ENCODE data around the gene AP1M2. TPM values are rescaled to one million over a fixed set of nuclear protein-coding genes. Genes with fewer than 3 reads are reported as not detected.
"Not testable (repeated sequence)": the region's sequence is repeated elsewhere in the genome, so short reads cannot be mapped to it uniquely, and the experiment has no call there.

The AP1M2 gene
- total RNA-seq, 1 donor from 2014 or later: 3.1 TPM

- Histone ChIP-seq H3K4me3 (ENCODE audit: low read length in 3 of 3) (peak overlapping the region; percentile 58 to 72 (median 62)), H3K27me3 (ENCODE audit: control insufficient read depth in 3 of 3, insufficient read depth in 3 of 3, low read length in 3 of 3) (peaks cover 0 to 4% (median 0%) of the 10 kb centered on the region in 3 donors), H3K4me1 (ENCODE audit: control insufficient read depth in 3 of 3, insufficient read depth in 3 of 3, low read length in 3 of 3) (peaks cover 5 to 6% (median 5%) of the 10 kb centered on the region in 3 donors), H3K9ac (ENCODE audit: low read depth in 1 of 3, low read length in 3 of 3) (peak overlapping the region; percentile 9 to 73 (median 25)), H3K36me3 (ENCODE audit: control insufficient read depth in 3 of 3, insufficient read depth in 3 of 3, low read length in 3 of 3) (no peaks in the 10 kb centered on the region), H3K9me3 (ENCODE audit: control insufficient read depth in 3 of 3, low read length in 3 of 3) (no peaks in the 10 kb centered on the region), H3K27ac (ENCODE audit: low read depth, low read length) (no peak overlapping the region)
Observed at GRCh38 chr19:10580979-10581631, 6.0 kb downstream of the AP1M2 start.

DNA sequence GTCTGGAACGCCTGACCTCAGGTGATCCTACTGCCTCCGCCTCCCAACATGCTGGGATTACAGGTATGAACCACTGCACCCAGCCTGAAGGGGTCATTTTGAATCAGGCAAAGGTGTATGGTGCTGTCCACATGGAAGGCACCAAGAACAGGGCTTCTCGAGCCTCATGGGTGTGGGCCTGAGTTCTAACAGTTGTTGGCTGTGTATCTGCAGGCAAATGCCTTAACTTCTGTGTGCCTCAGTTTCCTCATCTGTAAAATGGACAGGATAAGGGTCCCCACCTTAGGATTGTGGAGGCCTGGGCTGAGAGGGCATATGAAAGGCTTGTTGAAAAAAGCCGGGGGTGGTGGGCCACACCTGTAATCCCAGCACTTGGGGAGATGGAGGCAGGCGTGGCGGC lies 9.2 kb downstream of the AP1M2 start:
- no peak overlapping the region for H3K4me3 ChIP-seq (ENCODE audit: low read length in 3 of 3)
- H3K9ac ChIP-seq (ENCODE audit: low read depth in 1 of 3, low read length in 3 of 3): no peak overlapping the region
- H3K4me1 ChIP-seq (ENCODE audit: control insufficient read depth in 3 of 3, insufficient read depth in 3 of 3, low read length in 3 of 3): peaks cover 5 to 6% (median 5%) of the 10 kb centered on the region in 3 donors
- H3K27me3 ChIP-seq (ENCODE audit: control insufficient read depth in 3 of 3, insufficient read depth in 3 of 3, low read length in 3 of 3): peaks cover 0 to 4% (median 0%) of the 10 kb centered on the region in 3 donors
- no peaks in the 10 kb centered on the region for H3K9me3 ChIP-seq (ENCODE audit: control insufficient read depth in 3 of 3, low read length in 3 of 3)
- H3K36me3 ChIP-seq (ENCODE audit: control insufficient read depth in 3 of 3, insufficient read depth in 3 of 3, low read length in 3 of 3): no peaks in the 10 kb centered on the region
- H3K27ac ChIP-seq (ENCODE audit: low read depth, low read length): no peak overlapping the region

GRCh38 chr19:10575011-10575716 lies 11.9 kb downstream of the AP1M2 start:
- Histone ChIP-seq H3K27ac (ENCODE audit: low read depth, low read length) (no peak overlapping the region), H3K4me3 (ENCODE audit: low read length in 3 of 3) (no peak overlapping the region), H3K9me3 (ENCODE audit: control insufficient read depth in 3 of 3, low read length in 3 of 3) (no peaks in the 10 kb centered on the region), H3K4me1 (ENCODE audit: control insufficient read depth in 3 of 3, insufficient read depth in 3 of 3, low read length in 3 of 3) (no peaks in the 10 kb centered on the region), H3K36me3 (ENCODE audit: control insufficient read depth in 3 of 3, insufficient read depth in 3 of 3, low read length in 3 of 3) (no peaks in the 10 kb centered on the region), H3K9ac (ENCODE audit: low read depth in 1 of 3, low read length in 3 of 3) (no peak overlapping the region), H3K27me3 (ENCODE audit: control insufficient read depth in 3 of 3, insufficient read depth in 3 of 3, low read length in 3 of 3) (no peaks in the 10 kb centered on the region)

GRCh38 chr19:10574462-10574861 lies 12.7 kb downstream of the AP1M2 start:
- peaks cover 1 to 3% (median 2%) of the 10 kb centered on the region in 3 donors for H3K4me1 ChIP-seq (ENCODE audit: control insufficient read depth in 3 of 3, insufficient read depth in 3 of 3, low read length in 3 of 3)
- no peak overlapping the region for H3K4me3 ChIP-seq (ENCODE audit: low read length in 3 of 3)
- H3K27ac ChIP-seq (ENCODE audit: low read depth, low read length): no peak overlapping the region
- H3K27me3 ChIP-seq (ENCODE audit: control insufficient read depth in 3 of 3, insufficient read depth in 3 of 3, low read length in 3 of 3): no peaks in the 10 kb centered on the region
- H3K9me3 ChIP-seq (ENCODE audit: control insufficient read depth in 3 of 3, low read length in 3 of 3): no peaks in the 10 kb centered on the region
- no peaks in the 10 kb centered on the region for H3K36me3 ChIP-seq (ENCODE audit: control insufficient read depth in 3 of 3, insufficient read depth in 3 of 3, low read length in 3 of 3)
- H3K9ac ChIP-seq (ENCODE audit: low read depth in 1 of 3, low read length in 3 of 3): no peak overlapping the region

- H3K27me3 ChIP-seq (ENCODE audit: control insufficient read depth in 3 of 3, insufficient read depth in 3 of 3, low read length in 3 of 3); H3K36me3 ChIP-seq (ENCODE audit: control insufficient read depth in 3 of 3, insufficient read depth in 3 of 3, low read length in 3 of 3); H3K9me3 ChIP-seq (ENCODE audit: control insufficient read depth in 3 of 3, low read length in 3 of 3); H3K9ac ChIP-seq (ENCODE audit: low read depth in 1 of 3, low read length in 3 of 3); H3K4me3 ChIP-seq (ENCODE audit: low read length in 3 of 3); H3K27ac ChIP-seq (ENCODE audit: low read depth, low read length); H3K4me1 ChIP-seq (ENCODE audit: control insufficient read depth in 3 of 3, insufficient read depth in 3 of 3, low read length in 3 of 3): not testable (repeated sequence)
Observed at GRCh38 chr19:10573793-10574192, 13.3 kb downstream of the AP1M2 start.

- peaks cover 33 to 39% (median 34%) of the 10 kb centered on the region in 3 donors for H3K4me1 ChIP-seq (ENCODE audit: control insufficient read depth in 3 of 3, insufficient read depth in 3 of 3, low read length in 3 of 3)
- peak within 1 kb of the TSS; percentile 29 to 76 (median 33) for H3K9ac ChIP-seq (ENCODE audit: low read depth in 1 of 3, low read length in 3 of 3)
Observed at GRCh38 chr19:10568826-10569651, 18.1 kb downstream of the AP1M2 start, which contains the start of gene CDKN2D. CDKN2D (minus strand) TSS chr19:10568979; CDS start chr19:10568653, 326 bp downstream.

DNA sequence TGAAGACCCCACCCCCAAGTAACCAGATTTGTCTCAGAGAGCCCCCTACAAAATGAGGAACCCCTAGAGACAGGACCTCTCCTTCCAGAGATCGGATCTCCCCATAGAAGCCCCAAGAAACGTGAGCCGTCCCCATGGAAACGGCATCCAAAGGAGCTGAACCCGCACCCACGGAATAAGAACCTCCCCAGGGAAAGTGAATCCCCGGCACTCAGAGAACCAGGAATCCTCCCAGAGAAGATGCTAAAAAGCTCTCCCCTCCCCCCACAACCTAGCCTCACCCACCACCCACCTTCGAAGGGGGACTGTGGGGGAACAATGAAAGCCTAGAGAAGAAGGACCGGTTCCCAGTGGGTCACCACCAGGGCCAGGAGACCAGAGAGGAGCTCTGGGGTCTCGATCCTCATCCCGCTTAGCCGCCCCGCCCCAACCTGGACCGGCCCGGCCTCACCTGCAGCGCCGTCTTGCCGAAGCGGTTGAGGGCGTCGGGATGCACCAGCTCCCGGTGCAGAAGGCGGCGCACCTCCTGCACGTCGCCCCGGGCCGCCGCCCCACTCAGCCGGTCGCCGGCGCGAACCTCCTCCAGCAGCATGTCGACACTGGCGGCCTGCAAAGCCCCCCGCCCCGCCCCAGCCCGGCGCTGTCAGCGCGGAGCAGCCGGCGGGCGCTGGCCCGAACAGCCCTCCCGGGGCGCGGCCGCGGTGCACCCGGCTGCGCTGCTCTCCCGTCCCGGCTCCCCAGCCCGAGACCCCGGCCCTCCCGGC lies 18.9 kb downstream of the AP1M2 start:
- Histone ChIP-seq H3K27ac (ENCODE audit: low read depth, low read length) (peak overlapping the region; percentile 83), H3K9ac (ENCODE audit: low read depth in 1 of 3, low read length in 3 of 3) (peak overlapping the region; percentile 17 to 76 (median 33)), H3K4me1 (ENCODE audit: control insufficient read depth in 3 of 3, insufficient read depth in 3 of 3, low read length in 3 of 3) (peaks cover 33 to 39% (median 34%) of the 10 kb centered on the region in 3 donors), H3K4me3 (ENCODE audit: low read length in 3 of 3) (peak overlapping the region; percentile 67 to 75 (median 73)), H3K36me3 (ENCODE audit: control insufficient read depth in 3 of 3, insufficient read depth in 3 of 3, low read length in 3 of 3) (peaks cover 0 to 3% (median 0%) of the 10 kb centered on the region in 3 donors), H3K27me3 (ENCODE audit: control insufficient read depth in 3 of 3, insufficient read depth in 3 of 3, low read length in 3 of 3) (no peaks in the 10 kb centered on the region), H3K9me3 (ENCODE audit: control insufficient read depth in 3 of 3, low read length in 3 of 3) (no peaks in the 10 kb centered on the region)

More at GRCh38 chr19:10568826-10569651, 18.1 kb downstream of the AP1M2 start, which contains the start of gene CDKN2D:
- H3K9me3 ChIP-seq (ENCODE audit: control insufficient read depth in 3 of 3, low read length in 3 of 3): no peaks in the 10 kb centered on the region
- peak within 1 kb of the TSS; percentile 83 for H3K27ac ChIP-seq (ENCODE audit: low read depth, low read length)
- H3K4me3 ChIP-seq (ENCODE audit: low read length in 3 of 3): peak within 1 kb of the TSS; percentile 71 to 75 (median 74)
- no peaks in the 10 kb centered on the region for H3K27me3 ChIP-seq (ENCODE audit: control insufficient read depth in 3 of 3, insufficient read depth in 3 of 3, low read length in 3 of 3)
- H3K36me3 ChIP-seq (ENCODE audit: control insufficient read depth in 3 of 3, insufficient read depth in 3 of 3, low read length in 3 of 3): peaks cover 0 to 3% (median 0%) of the 10 kb centered on the region in 3 donors

GRCh38 chr19:10567656-10568055 lies 19.5 kb downstream of the AP1M2 start:
- H3K36me3 ChIP-seq (ENCODE audit: control insufficient read depth in 3 of 3, insufficient read depth in 3 of 3, low read length in 3 of 3): peaks cover 1 to 3% (median 1%) of the 10 kb centered on the region in 3 donors
- peak overlapping the region; percentile 29 to 76 (median 33) for H3K9ac ChIP-seq (ENCODE audit: low read depth in 1 of 3, low read length in 3 of 3)
- no peaks in the 10 kb centered on the region for H3K27me3 ChIP-seq (ENCODE audit: control insufficient read depth in 3 of 3, insufficient read depth in 3 of 3, low read length in 3 of 3)
- peak overlapping the region in 2 of 3 donors; percentile 67 to 75 for H3K4me3 ChIP-seq (ENCODE audit: low read length in 3 of 3)
- H3K27ac ChIP-seq (ENCODE audit: low read depth, low read length): peak overlapping the region; percentile 83
- H3K9me3 ChIP-seq (ENCODE audit: control insufficient read depth in 3 of 3, low read length in 3 of 3): no peaks in the 10 kb centered on the region
- H3K4me1 ChIP-seq (ENCODE audit: control insufficient read depth in 3 of 3, insufficient read depth in 3 of 3, low read length in 3 of 3): peaks cover 33 to 39% (median 34%) of the 10 kb centered on the region in 3 donors
